HG02884 (cell line): ENCODE measurements around the gene GRIFIN.

Experiments used
- ATAC-seq: cut with Tn5 transposase; IDR thresholded peaks from one replicate; pipeline ENCODE4 v1.9.1; 2021; ENCODE audit warnings: mild to moderate bottlenecking, moderate library complexity; ENCODE audit not compliant: unreplicated experiment

GRIFIN gene

GRCh38 chr7:2499719-2500430 lies 23.7 kb upstream of the GRIFIN start:
- ATAC-seq: no peak

- no peak for ATAC-seq
Observed at GRCh38 chr7:2499181-2499580, 23.0 kb upstream of the GRIFIN start.

- no peak for ATAC-seq
Observed at GRCh38 chr7:2498708-2499107, 22.5 kb upstream of the GRIFIN start.

- no peak for ATAC-seq
Observed at GRCh38 chr7:2497500-2498336, 21.5 kb upstream of the GRIFIN start.

GRCh38 chr7:2497065-2497464 lies 20.9 kb upstream of the GRIFIN start:
- ATAC-seq: no peak

GRCh38 chr7:2496375-2496774 lies 20.2 kb upstream of the GRIFIN start:
- ATAC-seq: no peak

- ATAC-seq: no peak
Observed at GRCh38 chr7:2495418-2496299, 19.5 kb upstream of the GRIFIN start.

- ATAC-seq: no peak
Observed at GRCh38 chr7:2494191-2495130, 18.3 kb upstream of the GRIFIN start.

- ATAC-seq: no peak
Observed at GRCh38 chr7:2493205-2494164, 17.3 kb upstream of the GRIFIN start.

GRCh38 chr7:2492038-2492437 lies 15.8 kb upstream of the GRIFIN start:
- no peak for ATAC-seq

GRCh38 chr7:2490181-2490651 lies 14.0 kb upstream of the GRIFIN start:
- ATAC-seq: no peak

GRCh38 chr7:2488681-2489080 lies 12.5 kb upstream of the GRIFIN start:
- no peak for ATAC-seq

- no peak for ATAC-seq
Observed at GRCh38 chr7:2488272-2488645, 12.1 kb upstream of the GRIFIN start.

- no peak for ATAC-seq
Observed at GRCh38 chr7:2487586-2488271, 11.5 kb upstream of the GRIFIN start.

- no peak for ATAC-seq
Observed at GRCh38 chr7:2484868-2485267, 8.7 kb upstream of the GRIFIN start.

GRCh38 chr7:2483494-2483893 lies 7.3 kb upstream of the GRIFIN start:
- no peak for ATAC-seq

- no peak for ATAC-seq
Observed at GRCh38 chr7:2482725-2483451, 6.7 kb upstream of the GRIFIN start.

- no peak for ATAC-seq
Observed at GRCh38 chr7:2481195-2481594, 5.0 kb upstream of the GRIFIN start.
